ENCODE results near the gene M1AP. TPM values are rescaled to one million over a fixed set of nuclear protein-coding genes. Genes with fewer than 3 reads are reported as not detected.

The M1AP gene
- total RNA-seq, 1 experiment from 2014 or later, result 7.6 TPM

DNA sequence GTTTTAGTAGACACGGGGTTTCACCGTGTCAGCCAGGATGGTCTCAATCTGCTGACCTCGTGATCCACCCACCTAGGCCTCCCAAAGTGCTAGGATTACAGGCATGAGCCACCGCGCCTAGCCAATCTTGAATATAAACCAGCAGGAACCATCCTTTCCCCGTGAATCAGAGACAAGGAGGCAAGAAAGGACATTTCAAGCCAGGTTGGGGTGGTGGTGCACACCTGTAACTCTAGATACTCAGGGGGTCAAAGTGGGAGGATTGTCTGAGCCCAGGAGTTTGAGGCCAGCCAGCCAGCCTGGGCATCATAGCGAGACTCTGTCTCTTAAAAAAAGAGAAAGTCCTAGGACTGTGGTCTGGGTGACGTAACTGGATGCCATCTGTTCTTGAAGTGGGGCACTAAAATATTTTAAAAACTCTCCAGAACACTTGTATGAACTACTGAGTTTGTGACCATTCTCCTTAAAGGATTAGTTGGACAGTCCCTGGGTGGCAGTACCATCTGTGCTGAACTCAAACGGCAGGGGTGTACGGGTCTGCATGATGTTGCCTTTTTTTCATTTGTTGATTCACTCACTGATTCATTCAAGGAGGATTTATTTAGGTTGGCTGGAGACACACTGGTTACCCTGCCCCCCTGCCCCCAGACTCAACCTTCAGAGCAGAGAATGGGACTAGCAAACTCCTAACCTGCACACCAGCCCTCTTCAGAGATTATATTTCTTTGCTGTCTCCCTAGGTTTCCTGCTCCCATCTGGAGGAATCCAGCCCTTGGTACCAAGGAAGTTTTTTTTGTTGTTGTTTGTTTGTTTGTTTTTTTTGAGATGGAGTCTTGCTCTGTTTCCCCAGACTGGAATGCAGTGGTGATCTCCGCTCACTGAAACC is 136.8 kb downstream of the M1AP start:
- Histone ChIP-seq H3K4ac (ENCODE audit: low read depth, low read length) (no peak overlapping the region), H3K4me2 (ENCODE audit: insufficient read depth, insufficient read length, low read length) (no peak overlapping the region), H3K9ac (ENCODE audit: extremely low read depth, insufficient read length, low read length) (no peak overlapping the region), H3K9me3 (ENCODE audit: control insufficient read depth, low read depth, low read length) (no peaks in the 10 kb centered on the region), H3K27ac (ENCODE audit: insufficient read length, low read depth, low read length) (no peak overlapping the region), H2BK120ac (ENCODE audit: low read depth, low read length, poor library complexity, severe bottlenecking) (no peak overlapping the region), H4K8ac (replicated peaks; ENCODE audit: insufficient read length, low read depth, low read length) (no peak overlapping the region), H3K23ac (ENCODE audit: insufficient read length, low read depth, low read length) (no peak overlapping the region), H3K79me2 (ENCODE audit: insufficient read depth, low read length) (no peaks in the 10 kb centered on the region), H2BK15ac (ENCODE audit: low read depth, low read length) (no peak overlapping the region), H3K18ac (ENCODE audit: insufficient read length, low read depth, low read length) (no peak overlapping the region), H4K5ac (ENCODE audit: insufficient read length, low read depth, low read length) (no peak overlapping the region), H3K4me1 (ENCODE audit: insufficient read depth, low read length) (peaks cover 3% of the 10 kb centered on the region; the same call in 1 of the 2 replicates), H2BK12ac (ENCODE audit: insufficient read length, low read depth, low read length) (no peak overlapping the region), H3T11ph (ENCODE audit: low read length) (no peak overlapping the region), H4K20me1 (ENCODE audit: control insufficient read depth, insufficient read depth, insufficient read length) (no peaks in the 10 kb centered on the region), H2AK5ac (ENCODE audit: insufficient read length, low read length) (no peak overlapping the region), H3K56ac (ENCODE audit: insufficient read length, low read depth, low read length) (no peak overlapping the region), H2BK5ac (ENCODE audit: insufficient read length, low read length) (no peak overlapping the region), H2BK20ac (ENCODE audit: low read depth, low read length, poor library complexity, severe bottlenecking) (no peak overlapping the region), H3K79me1 (ENCODE audit: insufficient read depth, low read depth, low read length, poor library complexity, severe bottlenecking) (no peaks in the 10 kb centered on the region), H2AFZ (ENCODE audit: low read length) (no peak overlapping the region), H3K14ac (ENCODE audit: insufficient read depth, low read length) (no peak overlapping the region), H3K23me2 (ENCODE audit: insufficient read length, low read depth, low read length, poor library complexity, severe bottlenecking) (peaks cover 23% of the 10 kb centered on the region), H3K27me3 (ENCODE audit: insufficient read depth, low read length) (peaks cover 61% of the 10 kb centered on the region), H4K91ac (ENCODE audit: insufficient read length, low read depth, low read length) (no peak overlapping the region)
- peaks cover 27 to 31% of the 10 kb centered on the region in 2 experiments for H3K4me1 Mint-ChIP-seq
- H3K27ac Mint-ChIP-seq, result no peak overlapping the region
- peaks cover 5 to 8% (median 8%) of the 10 kb centered on the region in 3 experiments for H3K36me3 Mint-ChIP-seq (ENCODE audit: insufficient read depth in 1 of 3, low read depth in 3 of 3)
- no peak for DNase-seq
- H3K9me3 Mint-ChIP-seq, result peaks cover 6 to 11% of the 10 kb centered on the region in 2 experiments
- H3K4me3 Mint-ChIP-seq, result peak overlapping the region in 1 of 2 experiments; percentile 48; a peak in 1 of 5 replicates
- peaks cover 85% of the 10 kb centered on the region for H3K27me3 Mint-ChIP-seq (ENCODE audit: low read depth)
- TF ChIP-seq, protein P1, sequence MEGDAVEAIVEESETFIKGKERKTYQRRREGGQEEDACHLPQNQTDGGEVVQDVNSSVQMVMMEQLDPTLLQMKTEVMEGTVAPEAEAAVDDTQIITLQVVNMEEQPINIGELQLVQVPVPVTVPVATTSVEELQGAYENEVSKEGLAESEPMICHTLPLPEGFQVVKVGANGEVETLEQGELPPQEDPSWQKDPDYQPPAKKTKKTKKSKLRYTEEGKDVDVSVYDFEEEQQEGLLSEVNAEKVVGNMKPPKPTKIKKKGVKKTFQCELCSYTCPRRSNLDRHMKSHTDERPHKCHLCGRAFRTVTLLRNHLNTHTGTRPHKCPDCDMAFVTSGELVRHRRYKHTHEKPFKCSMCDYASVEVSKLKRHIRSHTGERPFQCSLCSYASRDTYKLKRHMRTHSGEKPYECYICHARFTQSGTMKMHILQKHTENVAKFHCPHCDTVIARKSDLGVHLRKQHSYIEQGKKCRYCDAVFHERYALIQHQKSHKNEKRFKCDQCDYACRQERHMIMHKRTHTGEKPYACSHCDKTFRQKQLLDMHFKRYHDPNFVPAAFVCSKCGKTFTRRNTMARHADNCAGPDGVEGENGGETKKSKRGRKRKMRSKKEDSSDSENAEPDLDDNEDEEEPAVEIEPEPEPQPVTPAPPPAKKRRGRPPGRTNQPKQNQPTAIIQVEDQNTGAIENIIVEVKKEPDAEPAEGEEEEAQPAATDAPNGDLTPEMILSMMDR (conservative IDR thresholded peaks at IDR 0.05), result no peak
- WGBS (ENCODE audit: extremely low coverage, insufficient read length, low lambda C conversion rate), result no CpG with 5 or more reads among the region's 11 CpGs
